ENCODE data around the gene NRXN2. TPM values are rescaled to one million over a fixed set of nuclear protein-coding genes. Genes with fewer than 3 reads are reported as not detected.

The NRXN2 gene
- total RNA-seq, 1 donor from 2014 or later, result 8.5 TPM

DNA sequence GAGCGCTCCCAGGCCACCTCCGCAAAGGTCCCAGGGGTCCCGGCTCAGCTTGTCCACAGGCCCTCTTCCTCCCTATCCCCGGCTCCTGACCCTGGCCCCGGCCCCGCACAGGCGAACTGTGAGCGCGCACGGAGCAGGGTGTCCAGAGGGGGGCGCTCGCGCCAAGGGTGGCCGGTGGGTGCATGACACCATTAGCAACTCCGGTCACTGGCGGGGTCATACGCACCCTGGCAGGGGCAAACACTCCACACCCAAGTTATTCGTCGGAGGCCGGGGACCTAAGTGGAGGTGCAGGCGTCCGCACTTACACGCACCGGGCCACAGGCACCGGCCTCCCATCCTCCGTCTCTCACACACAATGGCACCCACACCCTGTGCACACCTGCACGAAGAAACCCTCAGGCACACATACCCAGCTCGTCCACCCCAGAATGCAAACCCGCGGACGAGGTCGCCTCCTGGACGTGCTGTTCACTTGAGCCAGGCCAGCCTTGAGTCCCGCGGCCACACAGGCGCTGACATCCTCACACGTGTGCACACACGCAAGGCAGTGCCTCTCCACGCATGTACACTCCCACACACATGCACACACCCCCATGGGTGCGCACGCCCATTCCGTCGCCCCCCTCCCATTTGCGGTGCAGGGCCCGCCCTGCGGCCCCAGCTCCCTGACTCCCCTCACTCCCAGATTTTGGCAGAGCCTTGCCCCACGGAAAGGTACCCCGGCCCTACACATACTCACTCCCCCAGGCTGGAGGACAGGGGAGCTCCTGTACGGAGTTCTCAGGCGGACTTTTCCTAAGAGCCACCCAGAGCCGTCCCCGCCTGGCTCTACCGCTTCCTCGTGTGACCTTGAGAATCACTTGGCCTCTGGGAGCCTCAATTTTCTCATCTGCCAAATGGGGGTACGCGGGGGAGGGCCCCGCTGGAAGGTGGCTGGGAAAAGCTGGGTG lies 20.9 kb upstream of the NRXN2 start, which contains the start of gene RASGRP2:
RASGRP2 (minus strand) TSS at position 552 of the 953 bp plus-strand sequence. CDS start 1,276 bp downstream, outside the sequence.
- no peak for DNase-seq

DNA sequence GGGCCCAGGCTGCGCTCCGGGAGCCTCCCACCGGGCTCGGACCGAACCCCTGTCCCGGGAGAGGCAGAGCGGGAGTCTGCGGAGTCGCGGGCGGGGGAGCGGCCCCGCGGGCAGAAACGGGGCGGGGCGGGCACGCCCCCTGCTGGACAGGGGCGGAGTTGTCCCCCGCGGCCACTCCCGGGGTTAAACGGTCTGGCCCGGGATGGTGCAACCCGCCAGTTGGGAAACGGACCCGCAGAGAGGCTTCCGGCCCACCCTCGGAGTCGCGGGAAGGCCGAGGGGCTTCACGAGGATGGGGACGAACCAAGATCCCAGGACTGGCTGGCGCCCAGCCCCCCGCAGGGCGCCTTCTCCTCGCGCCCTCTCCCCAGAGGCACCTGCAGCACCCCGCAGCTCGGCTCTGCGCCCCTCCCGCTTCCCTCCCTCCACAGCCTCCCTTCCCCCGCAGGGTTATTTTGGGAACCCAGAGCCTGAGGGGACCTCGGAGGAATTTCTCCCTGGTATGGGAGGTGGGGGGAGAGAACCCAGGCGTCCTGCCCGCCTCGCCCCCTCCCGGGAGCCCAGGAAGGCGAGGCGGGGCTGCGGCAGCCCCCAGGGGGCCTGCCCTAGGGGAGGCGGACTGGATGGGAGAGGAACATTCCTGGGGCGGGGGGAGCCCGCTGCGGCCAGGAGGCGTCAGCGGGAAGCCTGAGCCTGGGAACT lies 20.0 kb upstream of the NRXN2 start:
- no peak for DNase-seq

DNA sequence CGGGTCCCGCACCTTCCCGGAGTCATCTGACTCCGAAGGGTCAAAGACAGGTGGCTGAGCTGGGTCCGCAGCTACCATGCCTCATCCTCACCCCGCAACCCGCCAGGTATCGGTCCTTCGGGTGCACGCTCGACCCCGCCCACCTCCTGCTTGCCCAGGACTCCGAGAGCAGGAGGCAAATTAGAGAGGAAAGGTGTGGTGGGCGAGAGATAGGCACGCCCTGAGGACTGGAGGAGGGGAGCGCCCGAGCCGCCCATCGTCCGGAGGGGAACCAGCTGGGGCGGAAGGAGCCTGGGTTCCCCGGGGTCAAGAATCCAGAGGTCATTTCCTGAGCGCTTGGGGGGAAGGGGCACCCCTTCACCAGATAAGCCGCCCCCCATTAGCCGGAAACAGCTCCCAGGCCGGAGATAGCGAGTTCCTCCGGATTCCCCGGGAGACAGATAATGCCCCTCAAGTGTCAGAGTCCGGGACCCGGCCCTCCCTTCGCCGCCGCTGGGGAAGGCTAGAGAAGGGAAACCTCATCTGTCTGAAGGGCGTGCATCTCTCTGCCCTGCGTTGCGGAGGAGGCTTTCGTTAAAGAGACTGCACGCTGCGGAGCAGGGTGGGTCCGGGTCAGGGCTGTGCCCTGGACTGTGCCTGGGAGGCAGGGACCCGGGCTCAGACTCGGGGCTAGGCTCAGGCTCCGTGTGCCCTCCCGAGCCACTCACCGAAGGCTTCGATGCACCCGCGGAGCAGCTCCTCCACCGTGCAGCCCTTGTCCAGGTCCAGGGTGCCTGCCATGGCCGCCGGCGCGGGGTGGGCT lies 19.3 kb upstream of the NRXN2 start:
- DNase-seq, result no peak

DNA sequence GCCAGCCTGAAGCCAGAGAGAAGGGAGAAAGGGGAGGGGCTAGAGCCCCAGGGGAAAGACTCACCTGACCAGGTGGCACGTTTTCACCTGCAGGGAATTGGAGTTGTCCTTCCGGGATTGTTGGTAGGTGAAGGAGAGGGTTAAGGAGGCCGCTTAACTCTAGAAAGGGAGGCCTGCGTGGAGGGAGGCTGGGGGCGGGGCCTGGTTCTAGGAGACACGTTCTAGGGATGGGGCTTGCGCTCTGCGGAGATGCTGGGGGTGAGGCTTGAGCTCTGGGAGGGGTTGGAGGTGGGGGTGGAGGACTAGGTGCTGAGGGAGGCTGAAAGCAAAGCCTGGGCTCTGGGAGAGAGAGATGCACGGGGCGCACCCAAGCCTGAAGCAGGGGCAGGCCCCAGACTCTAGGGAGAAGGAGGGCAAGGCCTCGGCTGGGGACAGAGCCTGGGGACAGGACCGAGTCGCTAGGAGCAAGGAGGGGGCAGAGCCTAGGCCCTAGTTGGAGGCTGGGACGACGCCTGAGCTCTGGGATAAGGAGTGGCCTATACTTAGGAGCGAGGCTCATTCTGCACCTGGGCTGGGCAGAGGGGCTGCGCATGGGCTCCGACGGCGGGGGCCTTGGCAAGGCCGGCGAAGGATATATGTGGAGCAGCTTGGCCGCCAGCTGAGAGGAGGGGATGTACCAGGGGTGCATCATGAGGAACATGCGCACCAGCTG lies 18.5 kb upstream of the NRXN2 start:
- no peak for DNase-seq

DNA sequence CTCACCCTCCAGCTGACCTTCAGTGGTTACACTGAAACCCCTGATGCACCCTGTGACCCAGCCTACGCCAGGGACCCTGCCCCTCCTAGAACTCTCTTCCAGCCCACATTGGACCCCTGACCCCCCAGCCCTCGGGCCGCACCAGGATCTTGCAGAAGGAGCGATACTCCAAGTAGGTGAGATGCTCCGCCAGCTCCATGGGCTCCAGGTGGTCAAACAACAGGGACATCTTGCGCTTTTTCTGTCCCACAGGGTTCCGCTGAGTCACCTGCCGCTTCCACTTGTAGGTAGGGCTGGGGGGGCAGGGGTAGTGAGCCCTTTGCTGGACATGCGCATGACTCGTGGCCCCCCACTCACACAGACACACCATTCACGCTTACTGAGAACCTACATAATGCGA lies 16.9 kb upstream of the NRXN2 start:
- DNase-seq, result no peak

DNA sequence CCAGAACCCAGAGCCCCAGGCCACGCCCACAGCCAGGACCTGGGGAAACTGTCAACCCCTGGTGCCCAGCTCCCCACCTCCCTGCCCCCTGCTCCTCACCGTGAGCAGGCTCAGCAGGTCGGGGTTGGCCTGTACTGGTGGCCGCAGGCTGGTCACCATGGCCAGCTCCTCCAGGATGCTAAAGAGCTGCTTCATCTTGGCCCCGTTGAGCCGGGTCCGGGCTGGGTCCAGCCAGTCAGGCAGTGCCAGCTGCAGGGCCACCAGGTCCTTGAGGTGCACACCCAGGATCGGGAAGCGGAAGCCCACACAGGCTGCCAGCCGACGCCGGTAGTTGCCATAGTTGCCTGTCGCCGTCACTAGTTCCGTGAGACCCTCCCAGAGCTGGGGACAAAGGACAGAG lies 13.7 kb upstream of the NRXN2 start:
- DNase-seq, result no peak

DNA sequence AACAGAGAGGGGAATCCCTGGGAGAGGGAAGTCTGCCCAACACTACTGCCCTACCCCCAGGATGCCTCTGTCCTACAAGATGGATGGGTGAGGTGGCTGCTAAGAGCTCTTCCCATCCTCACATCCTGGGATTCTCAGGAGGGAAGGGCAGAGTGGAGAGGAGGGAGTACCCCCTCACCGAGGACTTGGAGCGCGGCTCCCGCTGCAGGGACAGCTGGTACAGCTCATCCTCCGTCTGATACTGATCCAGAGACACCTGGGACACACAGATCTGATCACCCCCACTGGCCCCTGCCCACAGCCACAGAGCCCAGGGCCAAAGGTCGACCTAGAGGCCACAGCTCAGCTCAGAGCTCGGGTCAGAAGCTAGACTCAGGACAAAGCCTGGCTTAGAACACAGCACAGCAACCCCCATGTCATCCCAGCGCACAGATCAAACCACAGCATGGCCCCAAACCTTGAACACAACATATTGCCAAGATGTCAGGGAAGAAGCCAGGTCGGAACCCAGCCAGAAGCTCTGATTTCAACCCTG lies 12.8 kb upstream of the NRXN2 start:
- no peak for DNase-seq

DNA sequence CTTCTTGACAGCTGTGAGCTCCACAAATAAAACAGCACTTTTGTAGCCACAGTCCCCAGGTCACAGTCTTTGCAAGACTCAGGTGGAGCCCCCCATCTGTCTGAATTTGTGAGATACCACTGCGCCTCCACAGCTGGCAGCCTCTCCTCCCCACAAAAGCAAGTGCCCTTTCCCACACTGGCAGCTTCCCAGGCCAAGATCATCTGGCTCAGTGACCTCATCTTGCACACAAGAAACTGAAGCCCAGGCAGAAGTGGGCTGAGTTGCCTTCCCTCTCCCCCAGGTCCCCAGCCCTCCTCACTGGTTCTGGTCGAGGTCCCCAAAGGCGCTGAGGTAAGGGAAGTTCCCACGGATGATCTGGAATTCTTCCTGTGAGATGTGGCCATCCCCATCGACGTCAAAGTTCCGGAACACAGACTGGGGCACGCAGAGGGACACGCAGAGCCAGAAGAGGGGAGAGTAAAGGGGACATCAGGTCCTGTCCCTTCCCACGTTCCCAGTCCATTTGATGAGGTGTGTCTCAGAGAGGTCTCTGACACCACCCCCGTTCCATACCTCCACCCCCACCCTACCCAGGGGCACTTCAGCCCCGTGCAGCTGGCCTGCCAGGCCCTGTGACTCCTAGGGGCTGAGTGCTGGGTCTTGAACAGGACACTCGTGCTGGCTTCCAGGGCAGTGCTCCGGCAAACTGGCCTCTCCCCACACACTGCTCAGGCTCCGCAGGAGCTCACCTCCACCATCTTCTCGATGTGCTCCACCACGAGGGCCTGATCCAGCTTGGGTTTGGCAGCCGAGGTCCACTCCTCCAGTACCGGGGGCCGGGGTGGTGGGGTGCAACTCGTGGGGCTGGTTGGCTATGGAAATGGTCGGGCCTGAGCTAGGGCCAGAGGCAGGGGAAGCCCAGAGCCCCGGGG lies 12.1 kb upstream of the NRXN2 start:
- DNase-seq, result no peak

DNA sequence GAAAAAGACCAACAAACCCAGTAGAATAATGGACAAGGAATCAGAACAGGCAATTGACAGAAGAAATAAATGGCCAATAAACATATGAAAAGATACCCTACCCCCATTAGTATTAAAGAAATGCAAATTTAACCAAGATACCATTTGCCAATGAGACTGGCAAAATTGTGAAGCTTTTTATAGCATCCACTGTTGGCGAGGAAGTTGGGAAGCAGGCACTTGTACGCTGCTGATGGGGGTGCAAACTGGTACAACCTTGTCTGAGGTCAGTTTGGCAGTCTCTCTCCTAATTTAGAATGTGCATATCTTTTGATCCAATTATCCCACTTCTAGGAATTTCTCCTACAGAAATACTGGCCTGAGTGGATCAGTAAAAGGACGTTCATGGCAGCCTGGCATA lies 8.6 kb upstream of the NRXN2 start:
- no peak for DNase-seq

DNA sequence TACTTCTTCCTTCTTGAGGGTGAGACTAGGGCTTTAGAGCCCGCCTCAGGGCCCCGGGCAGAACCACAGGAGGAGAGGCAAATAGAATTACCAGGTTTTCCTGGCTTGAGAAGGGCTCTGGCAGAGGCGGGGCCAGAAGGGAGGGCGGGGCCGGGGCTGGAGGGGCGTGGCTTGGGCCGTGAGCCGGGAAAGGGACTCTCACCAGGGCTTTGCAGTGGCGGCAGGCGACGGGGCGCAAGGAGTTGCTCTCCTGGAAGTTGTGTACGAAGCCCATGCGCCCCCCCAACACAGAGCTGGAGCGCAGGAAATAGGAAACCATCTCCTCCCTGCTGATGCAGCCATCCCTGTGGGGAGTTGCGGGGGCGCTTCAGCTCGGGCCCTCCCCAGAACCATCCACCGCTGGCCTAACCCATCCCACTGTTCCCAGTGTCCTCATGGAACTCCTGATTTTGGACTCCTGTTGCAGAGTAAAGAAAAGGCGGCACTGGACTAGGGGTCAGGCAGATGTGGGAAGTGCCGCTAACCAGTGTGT lies 6.9 kb upstream of the NRXN2 start:
- no peak for DNase-seq

DNA sequence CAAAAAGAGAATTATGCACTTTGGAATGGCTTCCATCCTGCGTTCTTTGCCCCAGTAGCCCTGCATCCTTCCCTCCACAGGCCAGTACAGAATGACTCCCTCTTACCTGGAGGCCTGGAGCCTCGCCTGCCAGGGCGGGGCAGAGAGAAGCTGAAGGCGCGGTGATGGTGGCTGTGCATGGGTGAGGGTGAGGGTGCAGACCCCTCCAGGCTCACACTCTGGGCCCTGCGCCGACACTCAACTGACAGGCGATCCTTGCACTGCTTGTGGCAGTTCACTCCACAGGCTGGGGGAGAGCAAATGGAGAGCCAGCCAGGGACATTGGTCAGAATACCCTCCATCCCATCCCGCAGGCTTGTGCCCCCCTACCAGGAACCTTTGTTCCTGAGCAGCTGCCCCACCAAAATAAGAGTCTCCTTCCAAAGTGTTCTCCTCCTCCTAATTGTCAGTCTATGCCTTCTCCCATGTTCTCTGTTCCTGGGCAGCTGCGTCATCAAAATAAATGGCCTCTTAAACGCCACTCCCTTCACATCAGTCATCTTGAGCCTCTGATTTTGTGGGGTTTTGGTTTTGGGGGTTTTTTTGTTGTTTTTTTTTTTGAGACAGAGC lies 5.9 kb upstream of the NRXN2 start:
- no peak for DNase-seq

DNA sequence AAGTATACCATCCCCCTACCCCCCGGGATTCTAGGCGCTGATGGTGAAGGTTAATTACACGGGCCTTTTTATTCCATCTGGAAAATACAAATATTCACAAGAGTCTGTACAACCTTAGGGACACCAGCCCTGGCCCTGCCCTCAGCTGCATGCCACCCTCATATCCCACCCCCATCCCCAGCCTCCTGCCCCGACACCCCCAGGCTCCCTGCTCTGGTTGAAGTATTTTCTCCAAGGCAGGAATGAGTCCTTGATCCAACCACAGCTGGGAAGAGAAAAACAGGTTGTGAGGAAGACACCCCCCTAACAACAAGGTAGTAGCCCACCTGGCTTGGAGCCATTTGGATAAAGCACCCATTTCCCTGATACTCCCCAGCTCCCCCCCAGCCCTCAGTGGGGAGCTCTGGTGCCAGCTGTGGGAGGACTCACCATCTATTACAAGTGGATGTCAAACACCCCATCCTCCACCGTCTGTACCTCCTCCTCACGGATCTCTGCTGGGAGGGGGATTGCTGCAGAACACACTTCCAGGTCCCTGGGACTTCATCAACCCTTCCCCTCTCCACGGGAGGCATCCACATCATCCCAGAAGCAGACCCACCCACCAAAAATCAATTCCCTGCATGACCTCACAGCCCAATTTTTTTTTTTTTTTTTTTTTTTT lies 4.0 kb upstream of the NRXN2 start:
- DNase-seq, result no peak

DNA sequence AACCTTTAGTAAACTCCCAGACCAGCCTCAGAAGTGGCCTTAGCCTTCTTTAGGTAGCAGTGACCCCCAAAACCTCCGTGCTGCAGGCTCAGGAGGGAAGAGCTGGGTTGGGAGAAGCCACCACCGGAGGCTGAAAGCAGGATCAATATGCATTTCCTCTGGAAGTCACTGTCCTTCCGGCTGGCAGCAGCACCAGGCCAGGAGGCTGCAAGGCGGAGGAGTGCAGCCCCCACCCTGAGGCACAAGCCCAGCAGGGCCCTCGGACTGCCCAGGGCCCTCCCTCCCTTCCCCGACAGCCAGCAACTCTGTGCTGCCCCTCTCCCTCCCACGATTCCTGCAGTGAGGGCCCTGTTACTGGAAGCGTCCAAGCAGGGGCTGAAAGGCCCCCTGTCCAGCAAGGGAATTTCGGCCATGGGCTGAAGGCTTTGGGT lies 3.2 kb upstream of the NRXN2 start:
- no peak for DNase-seq

DNA sequence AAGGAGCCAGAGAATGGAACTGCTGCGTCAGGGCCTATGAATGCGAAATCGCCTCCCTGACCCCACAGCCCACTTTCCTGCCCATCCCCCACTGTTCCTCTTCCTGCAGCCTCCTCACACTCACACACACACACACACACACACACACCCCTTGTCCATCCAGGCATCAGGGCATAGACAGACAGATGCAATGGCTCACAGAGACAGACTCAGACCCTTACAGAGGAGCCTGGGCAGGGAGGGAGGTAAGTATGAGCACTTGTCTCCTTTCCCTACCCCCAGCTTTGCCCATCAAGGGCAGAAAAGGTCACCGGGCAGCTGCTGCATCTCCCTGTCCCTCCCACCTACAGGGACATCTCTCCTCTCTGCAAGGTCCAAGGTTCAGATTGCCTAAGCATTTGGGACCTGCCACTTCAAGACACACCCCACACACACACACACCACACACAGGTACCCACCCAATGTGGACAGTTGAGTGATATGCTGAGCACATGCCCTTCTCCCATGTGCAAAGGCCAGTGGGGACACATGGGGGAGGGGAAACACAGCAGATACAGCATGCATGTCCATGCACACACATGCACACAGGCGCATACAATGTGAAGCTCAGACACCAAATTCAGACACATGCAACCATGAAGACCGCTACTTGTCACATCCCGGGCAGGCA lies 2.0 kb upstream of the NRXN2 start:
- DNase-seq, result no peak

DNA sequence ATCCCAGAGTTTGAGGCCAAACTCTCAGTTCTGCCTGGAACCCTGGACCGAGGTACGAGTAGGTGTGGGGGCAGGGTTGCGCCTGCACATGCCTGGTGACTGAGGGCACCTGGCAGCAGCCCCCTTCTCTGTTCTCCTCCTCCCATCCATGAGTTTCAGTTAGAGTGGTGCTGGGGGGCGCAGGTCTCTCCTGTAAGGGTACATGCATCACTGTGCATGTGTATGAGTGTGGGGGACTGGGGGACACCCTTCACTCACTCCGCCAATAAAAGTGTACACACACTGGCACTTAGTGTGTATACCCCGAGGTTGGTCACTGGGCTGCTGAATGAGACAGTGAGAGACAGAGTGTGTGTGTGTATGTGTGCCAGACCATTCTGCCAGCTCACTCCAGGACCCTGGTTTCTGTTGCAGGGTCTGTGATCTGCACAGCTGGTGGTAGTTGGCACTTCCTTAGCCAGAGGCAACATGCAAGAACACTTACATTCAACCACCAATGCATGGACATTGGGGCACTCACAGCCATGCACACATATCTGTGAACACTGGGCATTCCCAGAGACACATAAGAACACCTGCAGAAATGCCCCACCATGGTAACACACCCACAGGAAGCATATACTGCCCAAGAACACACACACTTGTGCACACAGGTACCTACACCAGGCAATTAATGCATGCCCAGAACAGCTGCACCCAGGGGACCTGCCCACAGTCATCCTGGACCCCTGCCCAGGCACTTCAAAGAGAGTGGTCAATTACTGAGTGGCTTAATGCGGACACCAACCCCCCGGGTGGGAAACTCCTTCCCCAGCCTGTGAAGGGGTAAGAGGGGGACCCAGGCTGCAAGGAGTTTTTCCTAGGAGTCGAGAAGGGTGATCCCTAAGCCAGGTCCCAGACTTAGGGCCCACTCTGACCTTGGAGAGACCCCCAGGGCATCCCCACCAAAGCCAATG lies 1.2 kb upstream of the NRXN2 start:
- DNase-seq, result no peak

DNA sequence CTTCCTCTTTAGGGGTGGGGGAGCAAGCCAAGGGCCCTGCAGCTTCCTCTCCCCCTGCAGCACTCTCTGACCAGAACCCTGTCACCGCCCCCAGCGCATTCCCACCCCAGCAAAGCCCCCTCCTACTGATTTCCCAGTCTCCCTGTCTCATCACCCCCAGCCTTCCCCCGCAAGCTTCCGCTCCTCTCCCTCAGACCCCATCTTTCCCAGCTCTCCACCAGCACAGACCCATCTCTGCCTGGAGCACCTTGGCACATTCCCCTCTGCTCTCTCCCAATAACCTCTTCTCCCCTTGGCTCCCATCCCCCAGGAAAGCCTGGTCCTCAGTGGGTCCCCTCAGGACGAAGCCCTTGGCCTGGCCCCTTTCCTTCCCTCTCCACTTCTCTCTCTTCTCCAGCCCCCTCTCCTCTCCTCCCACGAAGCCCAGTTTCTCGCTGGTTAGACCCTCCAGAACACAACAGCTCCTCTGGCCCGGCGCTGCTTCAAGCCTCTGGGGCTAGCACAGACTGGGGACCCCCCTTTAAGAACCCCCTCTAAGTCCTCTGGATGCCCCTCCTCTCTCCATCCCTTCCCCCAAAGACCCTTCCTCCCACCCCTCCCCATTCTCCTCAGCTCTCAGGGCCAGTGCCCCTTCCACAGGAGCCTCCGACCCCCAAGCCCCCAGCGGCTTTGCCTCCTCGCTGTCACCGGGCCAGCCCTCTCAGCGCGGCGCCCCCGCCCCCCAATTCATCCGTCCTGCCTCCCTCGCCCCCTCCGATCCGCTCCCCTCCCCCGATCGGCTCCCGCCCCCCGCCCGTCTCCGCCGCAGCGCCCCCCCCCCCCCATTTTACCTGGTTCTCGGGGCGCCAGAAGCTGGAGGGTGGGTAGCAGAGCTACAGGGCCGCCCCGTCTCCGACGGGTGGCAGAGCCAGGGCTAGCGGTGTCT lies 594 bp downstream of the NRXN2 start:
- no peak for DNase-seq

All from skin of body (tissue), 2 donors.